Left lung (tissue), 10 donors: ENCODE results near the gene SLC12A7. TPM values are rescaled to one million over a fixed set of nuclear protein-coding genes. Genes with fewer than 3 reads are reported as not detected.

Source experiments
- ATAC-seq: fragments of 200-7000 bp; cut with Tn5 transposase; one replicate; pipeline ENCODE4 v1.9.1; 2020; ENCODE audit warnings: moderate library complexity
- DNase-seq, 4 donors: peaks; one replicate each; pipeline ENCODE4 v3.0.0-alpha.2; 2013 to 2020
- H3K27ac ChIP-seq, 2 donors: fragments of 200-600 bp; sonication (generic) in 1 of 2; one replicate each; pipeline versions ENCODE4 v1.5.0 to v1.8.0; 2020 to 2021
- H3K27me3 ChIP-seq, 2 donors: fragments of 200-600 bp; sonication (generic) in 1 of 2; one replicate each; pipeline versions ENCODE4 v1.5.0 to v1.8.0; 2020 to 2021
- H3K36me3 ChIP-seq, 2 donors: fragments of 200-600 bp; sonication (generic) in 1 of 2; one replicate each; pipeline versions ENCODE4 v1.5.0 to v1.8.0; 2020 to 2021
- H3K4me1 ChIP-seq, 2 donors: fragments of 200-600 bp; one replicate each; pipeline ENCODE4 v1.8.0; 2021
- H3K4me3 ChIP-seq, 2 donors: fragments of 200-600 bp; sonication (generic) in 1 of 2; one replicate each; pipeline versions ENCODE4 v1.5.0 to v1.8.0; 2020 to 2021; ENCODE audit warnings: mild to moderate bottlenecking in 1 of 2
- H3K9me3 ChIP-seq, 2 donors: fragments of 200-600 bp; sonication (generic) in 1 of 2; one replicate each; pipeline versions ENCODE4 v1.5.0 to v1.8.0; 2020 to 2021
- CTCF ChIP-seq, 2 donors: fragments of 200-600 bp; sonication (generic) in 1 of 2; IDR thresholded peaks; one replicate each; pipeline versions ENCODE4 v1.5.0 to v1.8.0; 2021; ENCODE audit warnings: antibody characterized with exemption in 2 of 2
- intact Hi-C, 2 donors: fragments of 100-400 bp; cut with DNase I; formaldehyde crosslinking; loops; one replicate each; pipeline versions ENCODE4 v1.11.2 to v1.14.2; 2022
- polyA plus RNA-seq, 6 donors: library from polyadenylated mRNA; unstranded; fragments of 120-200 nt; gene quantifications; one replicate each; pipeline ENCODE4 v1.2.1, GENCODE V29; 2013; ENCODE audit not compliant: insufficient read length in 6 of 6
- total RNA-seq, 2 donors: library from RNA; stranded (reverse); fragmentation: NEBNext Ultra II Directional; extraction: Animal tissue kit (Norgen Biotek cat#: 25700); gene quantifications; one replicate each; pipeline ENCODE4 v1.2.1, GENCODE V29; 2021
- donor health status: DM: no; HTN: yes; CAD: no.
- donor health status: DM: no; HTN: no; CAD: no.

SLC12A7 gene
- total and polyA plus RNA-seq, 8 donors: 28.1 to 45.0 (median 32.3) TPM

- Histone ChIP-seq H3K4me1 (peaks cover 0 to 14% of the 10 kb centered on the region in 2 donors), H3K36me3 (no peaks in the 10 kb centered on the region), H3K27ac (no peak overlapping the region), H3K9me3 (no peaks in the 10 kb centered on the region), H3K27me3 (peaks cover 21 to 59% of the 10 kb centered on the region in 2 donors), H3K4me3 (no peak overlapping the region)
- no peak for TF ChIP-seq CTCF (IDR thresholded peaks at IDR 0.05)
- ATAC-seq: no peak
- intact Hi-C loops: no loop called here
- no peak for DNase-seq
Observed at GRCh38 chr5:1153428-1153827, 41.6 kb upstream of the SLC12A7 start.

- Histone ChIP-seq H3K9me3 (no peaks in the 10 kb centered on the region), H3K27me3 (peaks cover 21 to 54% of the 10 kb centered on the region in 2 donors), H3K36me3 (no peaks in the 10 kb centered on the region), H3K4me3 (no peak overlapping the region), H3K27ac (no peak overlapping the region), H3K4me1 (peaks cover 0 to 14% of the 10 kb centered on the region in 2 donors)
- no peak for DNase-seq
- ATAC-seq: no peak
- no peak for TF ChIP-seq CTCF (IDR thresholded peaks at IDR 0.05)
- intact Hi-C loops: no loop called here
Observed at GRCh38 chr5:1152771-1153282, 41.0 kb upstream of the SLC12A7 start.

- intact Hi-C loops: no loop called here
- DNase-seq (no peak), ATAC-seq (no peak)
- H3K9me3 ChIP-seq: no peaks in the 10 kb centered on the region
- peaks cover 21 to 54% of the 10 kb centered on the region in 2 donors for H3K27me3 ChIP-seq
- no peak for TF ChIP-seq CTCF (IDR thresholded peaks at IDR 0.05)
- peaks cover 0 to 14% of the 10 kb centered on the region in 2 donors for H3K4me1 ChIP-seq
- H3K4me3 ChIP-seq: no peak overlapping the region
- no peak overlapping the region for H3K27ac ChIP-seq
- no peaks in the 10 kb centered on the region for H3K36me3 ChIP-seq
Observed at GRCh38 chr5:1152156-1152555, 40.3 kb upstream of the SLC12A7 start.

GRCh38 chr5:1151316-1151715, 39.5 kb upstream of the SLC12A7 start:
- DNase-seq (peak in 1 of 4 donors; percentile 43), ATAC-seq (no peak)
- H3K27ac ChIP-seq: no peak overlapping the region
- no peaks in the 10 kb centered on the region for H3K36me3 ChIP-seq
- peaks cover 20 to 45% of the 10 kb centered on the region in 2 donors for H3K27me3 ChIP-seq
- TF ChIP-seq CTCF (IDR thresholded peaks at IDR 0.05): no peak
- no peak overlapping the region for H3K4me3 ChIP-seq
- H3K9me3 ChIP-seq: no peaks in the 10 kb centered on the region
- peaks cover 0 to 14% of the 10 kb centered on the region in 2 donors for H3K4me1 ChIP-seq
- intact Hi-C loops: no loop called here

- peaks cover 15 to 41% of the 10 kb centered on the region in 2 donors for H3K27me3 ChIP-seq
- TF ChIP-seq CTCF (IDR thresholded peaks at IDR 0.05): no peak
- peaks cover 0 to 11% of the 10 kb centered on the region in 2 donors for H3K4me1 ChIP-seq
- intact Hi-C loops: no loop called here
- peak in 1 of 4 donors; percentile 51 for DNase-seq
- H3K27ac ChIP-seq: no peak overlapping the region
- no peaks in the 10 kb centered on the region for H3K36me3 ChIP-seq
- ATAC-seq: no peak
- no peaks in the 10 kb centered on the region for H3K9me3 ChIP-seq
- H3K4me3 ChIP-seq: no peak overlapping the region
Observed at GRCh38 chr5:1150866-1151265, 39.0 kb upstream of the SLC12A7 start.
